ENCODE results near the gene MYO18A.

Gene MYO18A

GRCh38 chr17:29177541-29177870, 2.7 kb downstream of the MYO18A start:
- TF ChIP-seq CTCF (IDR thresholded peaks at IDR 0.05; ENCODE audit: borderline replicate concordance, extremely low read depth, low read length, poor library complexity, severe bottlenecking) (no peak), EZH2 (IDR thresholded peaks at IDR 0.05; ENCODE audit: borderline replicate concordance, low read depth, low read length, severe bottlenecking) (no peak)
- no peak overlapping the region for H3K4me2 ChIP-seq (ENCODE audit: insufficient read depth, low read length)
- no peak overlapping the region for H3K27ac ChIP-seq (ENCODE audit: low read length)
- H3K9me3 ChIP-seq (ENCODE audit: insufficient read depth, low read length, severe bottlenecking), result no peaks in the 10 kb centered on the region
- no peaks in the 10 kb centered on the region; the same call in 1 of the 2 replicates for H3K79me2 ChIP-seq (ENCODE audit: insufficient read depth, low read length)
- H3K4me1 ChIP-seq (ENCODE audit: insufficient read depth, low read length), result peaks cover 21% of the 10 kb centered on the region
- DNase-seq (no peak), ATAC-seq (ENCODE audit: insufficient read depth, low read depth) (no peak)
- no peak overlapping the region for H3K4me3 ChIP-seq (ENCODE audit: low read depth in 1 of 2, low read length in 2 of 2)
- no peak overlapping the region for H3K9ac ChIP-seq (ENCODE audit: low read depth, low read length)
- H3K27me3 ChIP-seq (ENCODE audit: insufficient read depth, low read length, poor library complexity), result no peaks in the 10 kb centered on the region
- no peaks in the 10 kb centered on the region; the same call in 1 of the 2 replicates for H4K20me1 ChIP-seq (ENCODE audit: insufficient read depth, low read length)
- H3K36me3 ChIP-seq (ENCODE audit: insufficient read depth, low read length), result no peaks in the 10 kb centered on the region
- no peak overlapping the region for H2AFZ ChIP-seq (ENCODE audit: low read depth, low read length)

GRCh38 chr17:29176558-29177351, 3.4 kb downstream of the MYO18A start:
- DNase-seq (no peak), ATAC-seq (ENCODE audit: insufficient read depth, low read depth) (no peak)
- Histone ChIP-seq H3K4me1 (ENCODE audit: insufficient read depth, low read length) (peaks cover 21% of the 10 kb centered on the region), H3K4me3 (ENCODE audit: low read depth in 1 of 2, low read length in 2 of 2) (no peak overlapping the region), H3K36me3 (ENCODE audit: insufficient read depth, low read length) (no peaks in the 10 kb centered on the region), H3K79me2 (ENCODE audit: insufficient read depth, low read length) (no peaks in the 10 kb centered on the region; the same call in 1 of the 2 replicates), H3K4me2 (ENCODE audit: insufficient read depth, low read length) (no peak overlapping the region), H3K27ac (ENCODE audit: low read length) (no peak overlapping the region), H2AFZ (ENCODE audit: low read depth, low read length) (no peak overlapping the region), H3K9me3 (ENCODE audit: insufficient read depth, low read length, severe bottlenecking) (no peaks in the 10 kb centered on the region), H3K9ac (ENCODE audit: low read depth, low read length) (no peak overlapping the region), H4K20me1 (ENCODE audit: insufficient read depth, low read length) (no peaks in the 10 kb centered on the region; the same call in 1 of the 2 replicates), H3K27me3 (ENCODE audit: insufficient read depth, low read length, poor library complexity) (no peaks in the 10 kb centered on the region)
- TF ChIP-seq EZH2 (IDR thresholded peaks at IDR 0.05; ENCODE audit: borderline replicate concordance, low read depth, low read length, severe bottlenecking) (no peak), CTCF (IDR thresholded peaks at IDR 0.05; ENCODE audit: borderline replicate concordance, extremely low read depth, low read length, poor library complexity, severe bottlenecking) (no peak)

GRCh38 chr17:29175349-29175748, 4.8 kb downstream of the MYO18A start:
- H3K36me3 ChIP-seq (ENCODE audit: insufficient read depth, low read length), result no peaks in the 10 kb centered on the region
- no peak for DNase-seq
- H3K4me2 ChIP-seq (ENCODE audit: insufficient read depth, low read length), result no peak overlapping the region
- TF ChIP-seq EZH2 (IDR thresholded peaks at IDR 0.05; ENCODE audit: borderline replicate concordance, low read depth, low read length, severe bottlenecking) (no peak), CTCF (IDR thresholded peaks at IDR 0.05; ENCODE audit: borderline replicate concordance, extremely low read depth, low read length, poor library complexity, severe bottlenecking) (no peak)
- H3K9ac ChIP-seq (ENCODE audit: low read depth, low read length), result no peak overlapping the region
- H2AFZ ChIP-seq (ENCODE audit: low read depth, low read length), result no peak overlapping the region
- H3K4me1 ChIP-seq (ENCODE audit: insufficient read depth, low read length), result peaks cover 16% of the 10 kb centered on the region
- H3K79me2 ChIP-seq (ENCODE audit: insufficient read depth, low read length), result no peaks in the 10 kb centered on the region; the same call in 1 of the 2 replicates
- no peak overlapping the region for H3K4me3 ChIP-seq (ENCODE audit: low read depth in 1 of 2, low read length in 2 of 2)
- H3K27me3 ChIP-seq (ENCODE audit: insufficient read depth, low read length, poor library complexity), result no peaks in the 10 kb centered on the region
- no peak overlapping the region for H3K27ac ChIP-seq (ENCODE audit: low read length)
- H3K9me3 ChIP-seq (ENCODE audit: insufficient read depth, low read length, severe bottlenecking), result no peaks in the 10 kb centered on the region
- ATAC-seq (ENCODE audit: insufficient read depth, low read depth), result no peak
- no peaks in the 10 kb centered on the region; the same call in 1 of the 2 replicates for H4K20me1 ChIP-seq (ENCODE audit: insufficient read depth, low read length)

All from DND-41 (cell line).